Brain microvascular endothelial cell (primary cell): ENCODE data around the gene ANKRD12.

Source experiments
- DNase-seq: peaks from one replicate; pipeline ENCODE4 v3.0.0-alpha.2; 2020
- H3K27ac ChIP-seq: fragments of 250-450 bp; sonication (Bioruptor Pico); 2 replicates; pipeline ENCODE4 v1.5.1; 2020; ENCODE audit warnings: mild to moderate bottlenecking, moderate library complexity
- H3K27me3 ChIP-seq: fragments of 250-450 bp; sonication (Bioruptor Pico); replicated peaks from 2 replicates; pipeline ENCODE4 v1.5.1; 2020; ENCODE audit warnings: mild to moderate bottlenecking
- H3K36me3 ChIP-seq: fragments of 250-450 bp; sonication (Bioruptor Pico); replicated peaks from 2 replicates; pipeline ENCODE4 v1.5.1; 2020; ENCODE audit warnings: mild to moderate bottlenecking
- H3K4me3 ChIP-seq: 2 replicates; pipeline ENCODE4 v1.5.1; 2011; ENCODE audit warnings: low read depth, mild to moderate bottlenecking, control low read depth, low read length, moderate library complexity
- in situ Hi-C: cut with HindIII; loops from 2 replicates; pipeline ENCODE4 v1.10.0; 2017; ENCODE audit warnings: low sequenced_read_pairs, low pct_ligation_motif_present
- TF ChIP-seq, protein P1 (sequence below): IDR thresholded peaks from 2 replicates; pipeline ENCODE4 v1.5.1; 2011; ENCODE audit warnings: low read depth, mild to moderate bottlenecking, moderate library complexity, low read length, control low read depth, inconsistent platforms; ENCODE audit errors: missing control alignments

Gene ANKRD12

DNA sequence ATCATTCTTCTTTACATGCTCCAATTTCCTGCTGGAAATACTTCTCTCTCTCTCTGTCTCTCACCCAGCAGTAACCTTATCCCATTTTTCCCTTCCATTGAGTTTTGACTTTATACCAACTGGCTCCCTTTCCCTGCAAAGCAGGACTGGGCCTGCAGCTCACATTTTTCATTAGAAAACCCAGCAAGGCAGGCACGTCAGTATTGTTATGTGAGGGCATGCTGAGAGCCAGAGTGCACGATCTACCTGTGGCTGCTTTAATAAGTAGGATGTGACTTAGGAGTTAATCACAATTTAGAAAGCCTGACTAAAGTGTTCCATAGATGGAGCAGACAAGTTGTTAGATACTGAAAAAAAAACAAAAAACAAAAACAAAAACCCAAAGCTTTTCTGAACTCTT, 39.2 kb upstream of the ANKRD12 start:
- TF ChIP-seq, protein P1, sequence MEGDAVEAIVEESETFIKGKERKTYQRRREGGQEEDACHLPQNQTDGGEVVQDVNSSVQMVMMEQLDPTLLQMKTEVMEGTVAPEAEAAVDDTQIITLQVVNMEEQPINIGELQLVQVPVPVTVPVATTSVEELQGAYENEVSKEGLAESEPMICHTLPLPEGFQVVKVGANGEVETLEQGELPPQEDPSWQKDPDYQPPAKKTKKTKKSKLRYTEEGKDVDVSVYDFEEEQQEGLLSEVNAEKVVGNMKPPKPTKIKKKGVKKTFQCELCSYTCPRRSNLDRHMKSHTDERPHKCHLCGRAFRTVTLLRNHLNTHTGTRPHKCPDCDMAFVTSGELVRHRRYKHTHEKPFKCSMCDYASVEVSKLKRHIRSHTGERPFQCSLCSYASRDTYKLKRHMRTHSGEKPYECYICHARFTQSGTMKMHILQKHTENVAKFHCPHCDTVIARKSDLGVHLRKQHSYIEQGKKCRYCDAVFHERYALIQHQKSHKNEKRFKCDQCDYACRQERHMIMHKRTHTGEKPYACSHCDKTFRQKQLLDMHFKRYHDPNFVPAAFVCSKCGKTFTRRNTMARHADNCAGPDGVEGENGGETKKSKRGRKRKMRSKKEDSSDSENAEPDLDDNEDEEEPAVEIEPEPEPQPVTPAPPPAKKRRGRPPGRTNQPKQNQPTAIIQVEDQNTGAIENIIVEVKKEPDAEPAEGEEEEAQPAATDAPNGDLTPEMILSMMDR = no peak
- H3K27ac ChIP-seq = no peak overlapping the region
- H3K36me3 ChIP-seq = no peaks in the 10 kb centered on the region
- H3K4me3 ChIP-seq = no peak overlapping the region
- in situ Hi-C loops = no loop called here
- no peaks in the 10 kb centered on the region for H3K27me3 ChIP-seq
- DNase-seq = no peak

GRCh38 chr18:9100796-9101195, 35.8 kb upstream of the ANKRD12 start:
- no peak for DNase-seq
- Histone ChIP-seq H3K36me3 (no peaks in the 10 kb centered on the region), H3K4me3 (no peak overlapping the region), H3K27me3 (no peaks in the 10 kb centered on the region), H3K27ac (no peak overlapping the region)
- in situ Hi-C loops = no loop called here
- TF ChIP-seq, protein P1 = no peak

- Histone ChIP-seq H3K27ac (peak overlapping the region; percentile 94), H3K4me3 (peak overlapping the region; percentile 75), H3K36me3 (no peaks in the 10 kb centered on the region), H3K27me3 (no peaks in the 10 kb centered on the region)
- in situ Hi-C loops = no loop called here
- DNase-seq = peak; percentile 71
- TF ChIP-seq, protein P1 = no peak
Measured at GRCh38 chr18:9101730-9102507, 34.7 kb upstream of the ANKRD12 start.

DNA sequence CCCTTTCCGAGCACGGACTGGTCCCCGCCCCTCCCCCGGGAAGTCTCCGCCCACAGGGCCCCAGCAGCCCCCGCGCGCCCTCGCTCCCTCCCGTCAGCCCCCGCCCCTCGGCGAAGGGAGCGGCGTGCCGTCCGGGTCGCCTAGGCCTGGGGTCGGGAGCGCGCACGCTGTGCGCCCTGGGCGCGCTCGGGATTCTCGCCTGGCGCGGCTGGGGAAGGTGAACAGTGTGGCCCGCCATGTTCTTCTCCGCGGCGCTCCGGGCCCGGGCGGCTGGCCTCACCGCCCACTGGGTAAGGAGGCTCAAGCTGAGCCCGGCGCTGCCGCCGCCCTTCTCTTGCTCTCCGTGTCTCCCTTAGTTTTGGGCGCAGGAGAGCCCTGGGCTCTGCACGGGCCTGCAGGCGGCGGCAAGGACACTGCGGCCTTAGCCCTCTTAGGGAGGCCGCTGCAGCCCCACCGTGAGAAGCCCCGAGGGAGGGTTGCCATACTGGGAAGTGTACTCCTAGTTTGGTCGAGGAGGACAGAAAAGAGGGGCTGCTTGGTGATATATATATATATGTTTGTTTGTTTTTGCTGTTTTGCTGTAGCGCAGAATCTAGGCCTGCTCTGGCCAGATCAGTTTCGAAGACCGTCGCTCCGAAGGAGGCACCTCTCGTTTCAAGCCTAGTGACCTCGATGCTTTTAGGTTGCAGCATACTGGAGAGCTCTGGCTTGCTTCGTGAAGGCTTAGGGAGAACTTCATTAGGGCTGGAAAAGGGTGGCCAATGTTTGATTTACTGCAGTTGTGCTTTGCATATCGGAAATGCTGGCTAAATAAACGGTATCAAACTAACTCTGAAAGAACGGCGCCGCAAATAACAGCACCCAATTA, 33.8 kb upstream of the ANKRD12 start, which contains the start of gene NDUFV2:
TSS of gene NDUFV2 (plus strand) at position 192 of the 868 bp plus-strand sequence. CDS start at position 237, 45 bp downstream.
- no peaks in the 10 kb centered on the region for H3K27me3 ChIP-seq
- peak within 1 kb of the TSS; percentile 75 for H3K4me3 ChIP-seq
- TF ChIP-seq, protein P1 = no peak
- peak; percentile 89 for DNase-seq
- peak within 1 kb of the TSS; percentile 94 for H3K27ac ChIP-seq
- no peaks in the 10 kb centered on the region for H3K36me3 ChIP-seq
- in situ Hi-C loops = no loop called here

GRCh38 chr18:9103376-9103873, 33.2 kb upstream of the ANKRD12 start:
- H3K27me3 ChIP-seq = no peaks in the 10 kb centered on the region
- H3K27ac ChIP-seq = peak overlapping the region; percentile 94
- in situ Hi-C loops = no loop called here
- TF ChIP-seq, protein P1 = no peak
- no peak for DNase-seq
- H3K36me3 ChIP-seq = no peaks in the 10 kb centered on the region
- peak overlapping the region; percentile 75 for H3K4me3 ChIP-seq
